GM19324 (cell line): ENCODE results near the gene KIF1B.
"Not testable (repeated sequence)": the region's sequence is repeated elsewhere in the genome, so short reads cannot be mapped to it uniquely, and the experiment has no call there.

Experiments used
- ATAC-seq: cut with Tn5 transposase; IDR thresholded peaks from one replicate; pipeline ENCODE4 v1.9.1; 2021; ENCODE audit warnings: mild to moderate bottlenecking, moderate library complexity; ENCODE audit not compliant: unreplicated experiment, low FRiP score

The KIF1B gene

DNA sequence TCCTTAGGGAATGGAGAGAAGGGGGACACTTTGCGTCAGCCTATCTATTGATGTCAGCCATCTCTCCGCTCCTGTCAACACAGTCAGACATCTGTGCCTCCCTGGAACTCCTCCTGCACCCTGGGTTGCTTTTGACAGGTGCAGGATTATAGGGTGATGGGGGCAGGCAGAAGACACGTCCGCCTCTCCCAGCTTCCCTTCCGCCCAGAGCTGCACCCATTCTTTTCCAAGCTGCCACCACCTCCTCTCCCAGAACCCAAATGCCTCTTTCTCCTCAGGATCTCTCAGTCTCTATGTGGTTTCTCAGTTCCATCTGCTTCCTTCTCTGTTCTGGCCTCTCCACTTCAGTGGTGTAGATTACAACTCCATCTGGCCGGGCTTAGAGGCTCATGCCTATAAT is 17.1 kb upstream of the KIF1B start:
- no peak for ATAC-seq

GRCh38 chr1:10195570-10195969 is 14.8 kb upstream of the KIF1B start:
- no peak for ATAC-seq

GRCh38 chr1:10196976-10197375 is 13.4 kb upstream of the KIF1B start:
- no peak for ATAC-seq

DNA sequence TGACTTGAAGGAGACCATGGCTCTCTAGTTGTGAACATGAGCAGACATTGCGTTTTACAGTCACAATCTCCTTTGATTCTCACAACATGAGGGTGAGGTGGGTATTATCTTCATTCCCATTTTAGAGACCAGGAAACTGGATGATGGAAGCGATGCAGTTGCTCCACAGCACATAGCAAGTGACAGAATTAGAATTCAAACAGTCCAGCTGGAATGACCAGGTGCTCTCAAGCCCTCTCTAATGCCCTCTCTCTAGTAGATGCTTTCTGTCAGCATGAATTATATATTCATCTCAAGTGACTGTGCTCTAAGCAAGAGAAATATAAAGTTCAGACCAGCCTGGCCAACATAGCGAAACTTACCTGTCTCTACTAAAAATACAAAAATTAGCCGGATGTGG is 9.8 kb upstream of the KIF1B start:
- no peak for ATAC-seq

GRCh38 chr1:10204003-10204642 is 6.2 kb upstream of the KIF1B start:
- ATAC-seq = no peak

DNA sequence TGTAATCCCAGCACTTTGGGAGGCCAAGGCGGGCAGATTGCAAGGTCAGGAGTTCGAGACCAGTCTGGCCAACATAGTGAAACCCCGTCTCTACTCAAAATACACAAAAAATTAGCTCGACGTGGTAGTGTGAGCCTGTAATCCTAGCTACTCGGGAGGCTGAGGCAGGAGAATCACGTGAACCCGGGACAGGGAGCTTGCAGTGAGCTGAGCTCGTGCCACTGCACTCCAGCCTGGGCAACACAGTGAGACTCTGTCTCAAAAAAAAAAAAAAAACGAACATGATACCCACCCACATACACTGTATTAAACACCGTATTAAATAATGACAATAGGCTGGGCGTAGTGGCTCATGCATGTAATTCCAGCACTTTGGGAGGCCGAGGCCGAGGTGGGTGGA is 5.2 kb upstream of the KIF1B start:
- ATAC-seq = not testable (repeated sequence)

- ATAC-seq = no peak
These were observed 2.6 kb upstream of the KIF1B start for GRCh38 chr1:10207810-10208209.

- ATAC-seq = no peak
These were observed 1.8 kb upstream of the KIF1B start for GRCh38 chr1:10208537-10208936.

DNA sequence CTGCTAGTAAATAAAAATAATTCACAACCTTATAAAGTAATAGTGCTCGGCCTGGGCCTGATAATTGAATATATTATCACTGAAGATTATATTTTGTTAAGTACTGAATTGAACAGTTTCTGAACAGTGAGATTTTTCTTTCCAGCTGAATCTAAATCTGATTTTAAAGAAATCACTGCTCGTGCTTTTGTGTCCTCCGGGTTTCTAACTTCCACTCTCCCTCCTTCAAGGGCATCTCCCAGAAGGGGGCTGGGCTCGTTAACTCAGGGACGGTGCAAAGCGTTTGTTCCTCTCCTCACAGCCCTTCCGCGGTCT is 823 bp upstream of the KIF1B start:
- ATAC-seq = no peak

DNA sequence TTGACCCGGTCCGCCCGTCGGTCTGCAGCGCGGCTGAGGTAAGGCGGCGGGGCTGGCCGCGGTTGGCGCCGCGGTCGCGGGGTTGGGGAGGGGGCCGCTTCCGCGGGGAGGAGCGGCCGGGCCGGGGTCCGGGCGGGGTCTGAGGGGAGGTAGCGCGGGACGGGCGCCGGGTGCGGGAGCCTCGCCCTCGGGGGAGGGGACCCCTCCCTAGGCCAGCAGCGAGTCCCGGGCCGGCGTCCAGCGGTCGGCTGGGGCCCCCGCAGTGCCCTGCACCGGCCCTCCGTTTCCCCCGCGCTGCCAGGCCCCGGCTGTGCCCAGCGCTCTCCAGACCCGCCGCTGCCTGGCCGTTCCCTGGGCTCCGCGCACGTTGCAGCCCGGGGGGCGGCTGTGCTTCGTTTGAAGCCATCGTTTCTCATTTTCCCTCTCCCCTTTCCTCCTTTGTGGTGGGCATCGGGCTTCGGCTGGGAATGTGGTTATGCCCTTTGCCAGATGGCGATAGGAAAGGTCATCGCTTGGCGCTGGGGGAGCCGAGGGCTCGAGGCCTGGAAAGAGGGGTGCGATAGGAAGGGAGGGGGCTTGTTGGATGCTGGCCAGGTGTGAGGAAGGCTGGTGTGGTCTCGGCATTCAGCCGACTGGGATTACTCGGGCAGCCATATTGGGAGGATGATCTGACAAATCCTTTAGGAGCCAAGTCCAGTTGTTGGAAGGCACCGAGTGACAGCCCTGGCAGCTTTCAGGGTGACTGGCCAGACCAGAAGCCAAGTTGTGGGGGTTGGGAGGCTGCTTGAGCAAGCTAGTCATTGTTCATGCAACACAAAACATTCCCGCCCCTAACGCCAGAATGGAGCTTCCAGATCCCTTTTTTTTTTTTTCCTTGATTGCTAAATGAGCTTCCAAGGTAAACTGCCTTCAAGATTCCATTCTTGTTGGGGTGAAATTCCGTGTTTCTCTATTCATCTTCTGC is 753 bp downstream of the KIF1B start:
- peak; percentile 16 for ATAC-seq

- no peak for ATAC-seq
These were observed 1.5 kb downstream of the KIF1B start for GRCh38 chr1:10211805-10212410.

DNA sequence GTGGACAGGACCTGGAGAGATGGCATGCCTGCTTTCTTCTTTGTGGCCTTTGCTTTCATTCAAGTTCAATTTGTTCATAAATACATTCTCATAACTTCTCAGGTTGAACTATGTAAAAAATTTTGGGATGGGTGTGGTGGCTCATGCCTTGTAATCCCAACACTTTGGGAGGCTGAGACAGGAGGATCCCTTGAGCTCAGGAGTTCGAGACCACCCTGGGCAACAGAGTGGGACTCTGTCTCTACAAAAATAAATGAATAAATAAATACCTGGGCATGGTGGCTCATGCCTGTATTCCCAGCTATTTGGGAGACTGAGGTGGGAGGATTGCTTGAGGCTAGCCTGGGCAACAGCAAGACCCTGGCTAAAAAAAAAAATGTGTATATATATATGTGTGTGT is 2.1 kb downstream of the KIF1B start:
- no peak for ATAC-seq

DNA sequence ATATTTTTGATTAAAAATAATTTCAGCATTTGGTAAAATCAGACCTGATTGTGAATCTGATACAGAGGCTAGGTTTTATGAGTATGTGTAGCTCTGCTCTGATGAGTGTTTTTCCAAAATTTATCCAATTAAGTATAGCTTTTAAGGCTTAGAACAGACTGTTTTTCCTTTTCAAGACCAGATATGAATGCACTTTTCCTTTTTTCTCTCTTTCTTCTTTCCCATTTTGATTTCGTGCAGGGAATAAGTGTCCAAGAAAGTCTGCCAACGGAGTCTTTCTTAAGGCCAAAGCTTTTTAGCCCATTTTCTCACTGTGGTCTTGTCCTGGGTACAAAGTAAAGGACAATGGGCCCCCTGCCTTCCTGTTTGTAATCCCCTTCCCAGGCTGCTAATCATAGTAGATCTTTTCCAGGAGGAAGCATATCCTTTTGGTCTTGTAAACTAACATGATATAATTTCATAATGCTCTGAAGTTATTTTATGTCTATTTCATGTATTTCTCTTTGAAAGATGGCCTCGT is 2.9 kb downstream of the KIF1B start:
- ATAC-seq = no peak

DNA sequence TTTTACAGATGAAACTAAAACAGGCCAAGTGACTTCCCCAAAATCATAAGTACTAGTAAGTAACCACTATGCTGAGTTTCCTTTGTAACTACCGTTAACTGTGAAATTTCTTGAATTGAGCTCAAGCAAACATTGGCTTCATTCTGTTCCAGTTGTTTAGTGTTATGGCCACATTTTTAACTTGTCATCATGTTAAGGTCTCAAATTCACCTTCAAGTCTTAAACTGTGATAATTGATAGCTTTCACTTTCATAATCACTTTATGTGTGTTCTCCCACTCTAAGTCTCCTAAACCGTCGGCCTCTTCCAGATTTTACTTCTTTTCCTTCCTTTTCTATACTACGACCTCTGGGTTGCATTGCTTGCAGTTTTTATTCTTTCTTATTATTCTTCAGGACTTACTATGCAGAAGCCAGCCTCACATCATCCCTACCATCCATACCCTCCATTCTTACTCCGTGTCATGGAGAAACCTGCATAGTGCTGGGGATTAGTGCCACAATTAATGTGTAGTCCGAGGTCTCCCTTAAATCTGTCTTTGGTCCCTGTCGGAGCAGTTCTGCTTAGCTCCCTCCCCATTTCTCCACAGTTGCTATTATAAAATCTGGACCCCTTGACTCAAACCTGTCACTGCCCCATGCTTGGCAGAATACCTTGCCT is 5.8 kb downstream of the KIF1B start:
- ATAC-seq = no peak

DNA sequence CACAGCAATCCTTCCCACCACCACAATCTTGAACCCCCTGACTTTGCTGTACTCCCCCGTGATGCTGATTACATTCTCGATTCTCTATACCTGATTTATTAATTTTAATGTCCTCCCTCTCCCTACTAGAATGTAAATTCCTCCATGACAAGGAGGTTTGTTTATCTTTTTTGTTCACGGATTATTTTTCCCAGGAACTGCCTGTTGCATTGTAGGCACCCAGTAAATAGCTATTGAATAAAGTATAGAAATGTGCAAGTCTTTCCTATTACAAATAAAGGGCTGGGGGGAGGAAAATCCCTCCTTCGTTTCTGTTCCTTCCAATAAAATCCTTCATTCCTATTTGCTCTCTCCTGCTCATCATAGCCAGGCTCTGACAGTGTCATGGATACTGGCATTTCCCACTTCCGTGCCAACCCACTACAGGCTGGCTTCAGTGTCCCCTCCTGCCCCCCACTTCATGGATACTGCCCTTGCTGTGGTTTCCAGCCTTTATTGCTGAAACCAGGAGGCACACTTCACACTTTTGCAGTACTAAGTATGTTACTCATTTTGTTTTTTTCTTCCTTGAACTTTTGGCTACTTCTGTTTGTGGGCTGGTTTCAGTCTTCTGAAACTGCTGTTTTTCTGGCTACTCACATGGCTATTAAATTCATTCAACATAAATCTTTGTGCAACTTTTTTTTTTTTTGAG is 7.5 kb downstream of the KIF1B start:
- ATAC-seq = no peak

DNA sequence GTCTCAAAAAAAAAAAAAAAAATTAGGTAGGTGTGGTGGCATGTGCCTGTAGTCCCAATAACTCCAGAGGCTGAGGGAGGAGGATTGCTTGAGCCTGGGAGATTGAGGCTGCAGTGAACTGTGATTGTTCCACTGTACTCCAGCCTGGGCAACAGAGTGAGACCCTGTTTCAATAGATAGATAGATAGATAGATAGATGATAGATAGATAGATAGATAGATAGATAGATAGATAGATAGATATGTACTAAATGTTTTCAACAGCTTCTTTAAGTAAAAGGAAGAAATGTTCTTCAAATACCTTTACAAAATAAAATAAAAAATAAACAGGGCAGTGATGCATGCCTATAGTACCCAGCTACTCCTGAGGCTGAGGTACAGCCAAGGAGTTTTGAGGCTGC is 9.8 kb downstream of the KIF1B start:
- ATAC-seq = no peak

GRCh38 chr1:10220657-10221056 is 10.3 kb downstream of the KIF1B start:
- ATAC-seq = not testable (repeated sequence)

GRCh38 chr1:10225573-10225972 is 15.2 kb downstream of the KIF1B start:
- no peak for ATAC-seq

DNA sequence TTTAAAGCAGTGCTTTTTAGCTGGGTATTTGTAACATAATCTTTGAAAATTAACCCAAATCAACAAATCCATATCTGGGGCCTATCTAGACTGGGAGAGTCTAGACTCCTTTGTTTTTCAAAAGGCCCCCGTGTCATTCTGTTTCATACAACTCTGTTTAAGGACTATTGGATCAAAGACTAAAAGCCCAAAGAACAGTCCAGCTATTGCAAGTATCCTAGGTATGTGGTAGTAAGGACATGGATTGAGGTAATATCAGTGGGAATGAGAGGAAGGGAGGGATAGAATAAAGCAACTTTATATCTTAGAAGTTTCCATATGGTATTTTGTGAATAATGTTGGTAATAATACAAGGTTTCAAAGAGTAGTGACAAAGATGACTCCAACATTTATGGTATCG is 18.2 kb downstream of the KIF1B start:
- no peak for ATAC-seq

DNA sequence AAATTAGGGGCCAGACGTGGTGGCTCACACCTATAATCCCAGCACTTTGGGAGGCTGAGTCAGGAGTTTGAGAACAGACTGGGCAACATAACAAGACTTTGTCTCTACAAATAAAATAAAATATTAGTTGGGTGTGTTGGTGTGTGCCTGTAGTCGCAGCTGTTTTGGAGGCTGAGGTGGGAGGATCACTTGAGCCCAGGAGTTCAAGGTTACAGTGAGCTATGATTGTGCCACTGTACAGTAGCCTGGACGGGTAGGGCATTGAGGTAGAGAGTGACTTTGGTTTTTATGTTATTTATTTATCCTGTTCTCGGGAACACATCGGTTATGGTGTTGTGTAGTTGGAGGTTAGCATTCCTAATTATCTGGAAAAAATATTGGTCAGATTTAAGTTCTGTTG is 19.5 kb downstream of the KIF1B start:
- no peak for ATAC-seq
